Ectodermal cell (in vitro differentiated cells): ENCODE results near the gene AKIRIN1.
"Not testable (repeated sequence)": the region's sequence is repeated elsewhere in the genome, so short reads cannot be mapped to it uniquely, and the experiment has no call there.

Source experiments
- H3K27ac ChIP-seq: 2 replicates; pipeline ENCODE4 v1.7.0; 2013; ENCODE audit warnings: mild to moderate bottlenecking, low read depth, low read length; ENCODE audit not compliant: insufficient read depth, poor library complexity, severe bottlenecking
- H3K27me3 ChIP-seq: 2 replicates; pipeline ENCODE4 v1.7.0; 2013; ENCODE audit warnings: mild to moderate bottlenecking, low read length; ENCODE audit not compliant: insufficient read depth, control insufficient read depth, poor library complexity, severe bottlenecking
- H3K36me3 ChIP-seq: one replicate; pipeline ENCODE4 v1.7.0; 2013; ENCODE audit warnings: low read length; ENCODE audit not compliant: control insufficient read depth, insufficient read depth
- H3K4me1 ChIP-seq: one replicate; pipeline ENCODE4 v1.7.0; 2013; ENCODE audit warnings: low read length; ENCODE audit not compliant: control insufficient read depth, insufficient read depth
- H3K4me3 ChIP-seq: 2 replicates; pipeline ENCODE4 v1.7.0; 2013; ENCODE audit warnings: low read depth, low read length, control low read depth; ENCODE audit not compliant: insufficient read depth
- H3K9me3 ChIP-seq: 2 replicates; pipeline ENCODE4 v1.7.0; 2013; ENCODE audit warnings: mild to moderate bottlenecking, low read length, moderate library complexity; ENCODE audit not compliant: control insufficient read depth
- WGBS, 2 experiments: methylation state at CpG; one replicate each; pipeline ENCODE4 v1.1.7; 2013; ENCODE audit warnings: missing lambda C conversion rate in 2 of 2; 5-methylcytosine and 5-hydroxymethylcytosine counted together

Gene AKIRIN1

GRCh38 chr1:39043513-39043912, 52.4 kb downstream of the AKIRIN1 start:
- Histone ChIP-seq H3K4me3 (no peak overlapping the region), H3K27ac (no peak overlapping the region), H3K9me3 (no peaks in the 10 kb centered on the region), H3K4me1 (no peaks in the 10 kb centered on the region), H3K27me3 (no peaks in the 10 kb centered on the region), H3K36me3 (peaks cover 4% of the 10 kb centered on the region)
- WGBS, 2 experiments = 93 to 96% methylated on average over 3 of the region's 3 CpGs

- H3K27ac ChIP-seq = no peak overlapping the region
- H3K36me3 ChIP-seq = peaks cover 4% of the 10 kb centered on the region
- no peaks in the 10 kb centered on the region for H3K9me3 ChIP-seq
- WGBS, 2 experiments = 100% methylated on average over 1 of the region's 1 CpG
- no peaks in the 10 kb centered on the region for H3K4me1 ChIP-seq
- H3K27me3 ChIP-seq = no peaks in the 10 kb centered on the region
- H3K4me3 ChIP-seq = no peak overlapping the region
Observed at GRCh38 chr1:39044762-39045161, 53.7 kb downstream of the AKIRIN1 start.

GRCh38 chr1:39045231-39045630, 54.2 kb downstream of the AKIRIN1 start:
- WGBS, 2 experiments = 93 to 94% methylated on average over 6 to 7 of the region's 8 CpGs
- H3K4me3 ChIP-seq = no peak overlapping the region
- no peaks in the 10 kb centered on the region for H3K27me3 ChIP-seq
- peaks cover 4% of the 10 kb centered on the region for H3K36me3 ChIP-seq
- no peak overlapping the region for H3K27ac ChIP-seq
- no peaks in the 10 kb centered on the region for H3K4me1 ChIP-seq
- H3K9me3 ChIP-seq = no peaks in the 10 kb centered on the region

- H3K27ac ChIP-seq = peak overlapping the region; percentile 11
- H3K4me3 ChIP-seq = no peak overlapping the region
- WGBS, 2 experiments = 74 to 79% methylated on average over 6 of the region's 6 CpGs
- no peaks in the 10 kb centered on the region for H3K27me3 ChIP-seq
- no peaks in the 10 kb centered on the region for H3K36me3 ChIP-seq
- no peaks in the 10 kb centered on the region for H3K4me1 ChIP-seq
- no peaks in the 10 kb centered on the region for H3K9me3 ChIP-seq
Observed at GRCh38 chr1:39046613-39047210, 55.6 kb downstream of the AKIRIN1 start.

GRCh38 chr1:39047374-39048229, 56.5 kb downstream of the AKIRIN1 start:
- Histone ChIP-seq H3K4me3 (no peak overlapping the region), H3K9me3 (no peaks in the 10 kb centered on the region), H3K27me3 (no peaks in the 10 kb centered on the region), H3K4me1 (no peaks in the 10 kb centered on the region), H3K27ac (peak overlapping the region; percentile 11), H3K36me3 (no peaks in the 10 kb centered on the region)
- WGBS, 2 experiments = 75 to 81% methylated on average over 12 of the region's 12 CpGs

GRCh38 chr1:39048745-39049370, 57.8 kb downstream of the AKIRIN1 start:
- 90 to 95% methylated on average over 7 of the region's 7 CpGs for WGBS, 2 experiments

GRCh38 chr1:39050001-39050400, 58.9 kb downstream of the AKIRIN1 start:
- no peak overlapping the region for H3K27ac ChIP-seq
- H3K27me3 ChIP-seq = no peaks in the 10 kb centered on the region
- no peaks in the 10 kb centered on the region for H3K4me1 ChIP-seq
- H3K4me3 ChIP-seq = no peak overlapping the region
- H3K36me3 ChIP-seq = no peaks in the 10 kb centered on the region
- no peaks in the 10 kb centered on the region for H3K9me3 ChIP-seq
- 95 to 99% methylated on average over 4 of the region's 4 CpGs for WGBS, 2 experiments

More at GRCh38 chr1:39048745-39049370, 57.8 kb downstream of the AKIRIN1 start:
- H3K27me3 ChIP-seq = no peaks in the 10 kb centered on the region
- no peak overlapping the region for H3K27ac ChIP-seq
- H3K4me1 ChIP-seq = no peaks in the 10 kb centered on the region
- no peak overlapping the region for H3K4me3 ChIP-seq
- H3K9me3 ChIP-seq = no peaks in the 10 kb centered on the region
- no peaks in the 10 kb centered on the region for H3K36me3 ChIP-seq

- H3K9me3 ChIP-seq, H3K4me1 ChIP-seq, H3K27me3 ChIP-seq, H3K4me3 ChIP-seq, H3K36me3 ChIP-seq, H3K27ac ChIP-seq: not testable (repeated sequence)
- 89 to 90% methylated on average over 11 of the region's 11 CpGs for WGBS, 2 experiments
Observed at GRCh38 chr1:39051193-39051850, 60.2 kb downstream of the AKIRIN1 start.

- no peak overlapping the region for H3K4me3 ChIP-seq
- H3K9me3 ChIP-seq = no peaks in the 10 kb centered on the region
- no peak overlapping the region for H3K27ac ChIP-seq
- WGBS, 2 experiments = 86 to 88% methylated on average over 4 of the region's 4 CpGs
- no peaks in the 10 kb centered on the region for H3K4me1 ChIP-seq
- no peaks in the 10 kb centered on the region for H3K27me3 ChIP-seq
- H3K36me3 ChIP-seq = no peaks in the 10 kb centered on the region
Observed at GRCh38 chr1:39051956-39052355, 60.9 kb downstream of the AKIRIN1 start.

GRCh38 chr1:39055213-39055710, 64.2 kb downstream of the AKIRIN1 start:
- WGBS, 2 experiments = 92 to 93% methylated on average over 7 to 8 of the region's 8 CpGs
- not testable (repeated sequence) for H3K4me1 ChIP-seq, H3K4me3 ChIP-seq, H3K27me3 ChIP-seq, H3K27ac ChIP-seq, H3K9me3 ChIP-seq, H3K36me3 ChIP-seq
